ENCODE measurements around the gene SYT7.

SYT7 gene

GRCh38 chr11:61498767-61499341 is 82.0 kb downstream of the SYT7 start:
- no peak for DNase-seq (ENCODE audit: low read depth, low spot score)

GRCh38 chr11:61497876-61498275 is 83.0 kb downstream of the SYT7 start:
- no peak for DNase-seq (ENCODE audit: low read depth, low spot score)

- no peak for DNase-seq (ENCODE audit: low read depth, low spot score)
These were observed 83.4 kb downstream of the SYT7 start for GRCh38 chr11:61497473-61497872.

- no peak for DNase-seq (ENCODE audit: low read depth, low spot score)
These were observed 84.1 kb downstream of the SYT7 start for GRCh38 chr11:61496602-61497400.

GRCh38 chr11:61495801-61496601 is 84.9 kb downstream of the SYT7 start:
- DNase-seq (ENCODE audit: low read depth, low spot score) = no peak

- no peak for DNase-seq (ENCODE audit: low read depth, low spot score)
These were observed 86.4 kb downstream of the SYT7 start for GRCh38 chr11:61494381-61494961.

- DNase-seq (ENCODE audit: low read depth, low spot score) = no peak
These were observed 89.0 kb downstream of the SYT7 start for GRCh38 chr11:61491736-61492395.

GRCh38 chr11:61489833-61490721 is 90.8 kb downstream of the SYT7 start:
- no peak for DNase-seq (ENCODE audit: low read depth, low spot score)

GRCh38 chr11:61488651-61489291 is 92.1 kb downstream of the SYT7 start:
- DNase-seq (ENCODE audit: low read depth, low spot score) = no peak

GRCh38 chr11:61487342-61488025 is 93.4 kb downstream of the SYT7 start:
- DNase-seq (ENCODE audit: low read depth, low spot score) = no peak

- DNase-seq (ENCODE audit: low read depth, low spot score) = no peak
These were observed 94.1 kb downstream of the SYT7 start for GRCh38 chr11:61486779-61487178.

- DNase-seq (ENCODE audit: low read depth, low spot score) = no peak
These were observed 94.8 kb downstream of the SYT7 start for GRCh38 chr11:61486011-61486620.

- no peak for DNase-seq (ENCODE audit: low read depth, low spot score)
These were observed 95.8 kb downstream of the SYT7 start for GRCh38 chr11:61485080-61485479.

GRCh38 chr11:61484541-61484940 is 96.3 kb downstream of the SYT7 start:
- DNase-seq (ENCODE audit: low read depth, low spot score) = no peak

- DNase-seq (ENCODE audit: low read depth, low spot score) = no peak
These were observed 98.4 kb downstream of the SYT7 start for GRCh38 chr11:61482513-61482912.

- DNase-seq (ENCODE audit: low read depth, low spot score) = no peak
These were observed 99.1 kb downstream of the SYT7 start for GRCh38 chr11:61481806-61482205.

- no peak for DNase-seq (ENCODE audit: low read depth, low spot score)
These were observed 99.9 kb downstream of the SYT7 start for GRCh38 chr11:61480994-61481335.

- no peak for DNase-seq (ENCODE audit: low read depth, low spot score)
These were observed 100.4 kb downstream of the SYT7 start for GRCh38 chr11:61480261-61480993.
